Measurements from ENCODE around the gene PRKCH.

Gene PRKCH

DNA sequence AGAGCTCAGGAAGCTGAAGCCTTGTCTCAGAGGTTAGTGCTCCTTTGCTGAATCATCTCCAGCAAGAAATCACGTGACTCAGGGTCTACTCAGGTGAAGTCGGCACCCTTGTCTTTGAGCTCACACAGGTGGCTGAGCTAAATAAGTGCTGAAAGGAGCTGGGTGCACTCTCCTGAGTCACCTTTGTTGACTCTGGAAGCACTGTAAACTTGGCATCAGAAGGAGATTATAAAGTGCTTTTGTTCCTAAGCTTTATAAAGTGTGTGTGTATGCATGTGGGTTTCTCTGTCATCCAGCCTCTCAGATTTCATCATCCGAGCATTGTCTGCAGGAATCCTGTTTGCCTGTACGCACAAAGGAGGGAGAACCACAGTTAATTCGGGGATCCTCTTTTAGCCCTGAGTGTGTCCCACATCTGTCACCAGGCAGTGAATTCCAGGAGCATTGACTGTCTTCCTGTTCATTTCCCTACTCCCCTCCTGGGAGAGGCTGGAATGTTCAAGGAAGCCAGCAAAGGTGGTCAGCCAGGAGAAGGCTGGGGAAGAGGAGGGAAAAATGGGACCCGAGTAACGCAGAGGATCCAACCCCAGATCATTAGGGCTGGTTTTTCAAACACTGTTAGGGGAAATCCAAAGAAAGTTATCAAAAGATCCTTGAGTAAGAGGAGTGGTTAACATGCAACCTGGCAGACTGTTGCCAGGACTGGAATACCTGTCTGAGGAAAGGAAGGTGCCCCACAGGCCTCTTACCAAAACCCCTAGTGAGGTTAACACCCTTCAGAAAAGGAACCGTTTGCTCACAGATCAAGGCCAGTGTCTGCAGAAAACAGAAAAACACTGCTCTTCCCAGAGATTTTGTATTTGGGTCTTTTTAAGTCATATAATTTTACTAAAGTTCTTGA, 216.4 kb downstream of the PRKCH start:
- in situ Hi-C loops (cut with MboI; ENCODE audit: low sequenced_read_pairs): no loop called here

DNA sequence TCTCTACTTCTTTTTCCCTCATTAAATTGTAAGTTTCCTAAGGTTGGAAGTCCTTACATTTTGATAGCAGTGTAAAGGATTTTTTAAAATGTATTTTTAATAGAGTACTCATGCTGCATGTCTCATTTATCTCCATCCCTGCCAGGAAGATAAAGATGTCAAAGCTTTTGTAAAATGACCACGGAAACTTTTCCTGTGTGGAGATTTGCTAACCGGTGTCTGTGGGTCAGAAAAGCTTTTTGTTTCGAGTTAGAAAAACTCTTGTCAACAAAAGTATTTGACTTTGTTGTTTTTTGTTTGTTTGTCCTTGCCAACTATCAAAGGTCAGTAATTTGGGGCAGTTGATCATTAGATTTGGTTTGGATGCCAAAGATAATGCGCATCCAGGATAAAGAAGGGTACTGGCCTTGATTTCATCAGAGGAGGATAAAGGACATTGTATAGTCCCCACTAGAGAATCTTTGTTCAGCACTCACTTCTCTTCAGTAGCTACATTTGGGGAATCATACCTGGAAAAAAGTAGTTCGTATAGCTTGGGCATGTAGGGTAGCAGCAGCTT, 217.2 kb downstream of the PRKCH start:
- in situ Hi-C loops (cut with MboI; ENCODE audit: low sequenced_read_pairs): no loop called here

DNA sequence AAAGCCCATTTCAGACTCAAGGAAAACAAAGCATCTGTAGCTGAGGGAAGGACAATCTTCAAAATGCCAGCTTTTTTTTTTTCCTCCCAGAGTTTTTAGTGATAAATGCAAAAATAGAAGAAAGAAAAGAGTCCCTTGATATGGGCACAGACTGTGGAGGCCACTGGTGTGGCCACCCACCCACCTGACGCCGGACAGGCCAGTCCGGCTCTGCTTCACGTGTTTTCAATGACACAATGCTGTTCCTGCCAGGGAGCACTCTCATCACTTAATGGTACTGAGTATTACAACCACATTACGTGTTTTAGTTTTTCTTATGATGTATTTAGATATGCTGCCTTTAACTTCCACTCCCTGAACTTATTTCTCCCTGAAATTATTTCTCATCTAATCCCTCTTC, 218.3 kb downstream of the PRKCH start:
- in situ Hi-C loops (cut with MboI; ENCODE audit: low sequenced_read_pairs): no loop called here

DNA sequence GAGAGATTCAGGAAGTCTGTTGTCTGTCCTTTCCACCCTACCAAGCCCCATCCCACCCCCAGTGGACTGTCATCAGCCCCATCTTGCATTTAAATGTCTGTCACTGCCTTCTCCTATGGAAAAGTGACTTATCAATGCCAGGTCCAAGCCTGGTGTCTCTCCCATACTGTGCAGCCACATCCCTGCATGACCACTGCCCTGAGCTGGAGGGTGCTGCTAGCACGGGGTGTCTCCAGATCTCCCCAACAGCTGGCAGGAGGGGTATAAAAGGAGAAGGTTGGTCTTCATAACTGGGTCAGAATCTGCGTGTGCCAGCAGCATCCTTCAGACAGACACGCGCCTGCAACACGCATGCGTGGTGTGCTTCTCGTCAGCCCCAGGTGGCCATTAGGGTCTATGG, 219.6 kb downstream of the PRKCH start:
- in situ Hi-C loops (cut with MboI; ENCODE audit: low sequenced_read_pairs): no loop called here

DNA sequence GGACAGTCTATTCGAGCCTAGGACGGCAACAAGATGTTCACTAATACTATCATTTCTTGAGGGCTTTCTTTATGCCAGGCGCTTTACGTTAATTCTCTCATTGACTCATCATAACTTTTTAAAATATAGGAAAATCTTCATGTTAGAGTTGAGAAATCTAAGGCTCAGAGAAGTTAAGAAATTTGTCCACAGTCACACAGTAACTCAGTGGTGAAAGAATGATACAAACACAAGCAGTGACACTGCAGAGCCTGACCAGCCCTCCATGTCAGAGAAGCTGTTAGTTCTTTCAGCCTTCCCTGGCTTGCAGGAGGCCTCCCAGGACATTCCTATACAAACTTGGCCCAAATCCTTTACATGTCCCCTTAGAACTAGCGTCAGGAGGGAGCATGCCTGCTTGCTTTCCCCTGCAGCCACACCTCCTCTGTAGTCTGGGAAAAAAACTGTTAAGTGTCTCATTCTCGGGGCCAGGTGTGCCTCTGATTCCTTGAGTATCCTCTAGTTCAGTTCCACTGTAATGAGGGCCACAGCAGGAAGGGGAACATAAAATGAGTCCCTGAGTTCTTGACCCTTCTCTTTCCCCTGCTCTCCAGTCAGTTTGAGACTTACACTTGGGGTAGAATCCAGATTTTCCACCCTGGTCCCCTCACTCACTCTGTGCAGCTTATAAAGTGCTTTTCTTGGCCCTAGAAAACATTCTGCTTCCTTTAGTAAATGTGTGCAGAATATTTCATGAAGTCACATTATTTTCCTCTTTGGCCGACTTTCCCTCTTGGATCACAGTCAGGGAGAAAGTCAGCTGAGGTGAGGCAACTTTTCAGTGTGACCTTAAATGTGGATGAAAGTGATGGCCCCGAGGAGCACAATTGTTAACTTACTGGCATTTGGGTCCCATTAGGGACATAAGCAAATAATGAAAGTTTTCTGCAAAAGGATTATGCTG, 221.7 kb downstream of the PRKCH start:
- in situ Hi-C loops (cut with MboI; ENCODE audit: low sequenced_read_pairs): no loop called here

DNA sequence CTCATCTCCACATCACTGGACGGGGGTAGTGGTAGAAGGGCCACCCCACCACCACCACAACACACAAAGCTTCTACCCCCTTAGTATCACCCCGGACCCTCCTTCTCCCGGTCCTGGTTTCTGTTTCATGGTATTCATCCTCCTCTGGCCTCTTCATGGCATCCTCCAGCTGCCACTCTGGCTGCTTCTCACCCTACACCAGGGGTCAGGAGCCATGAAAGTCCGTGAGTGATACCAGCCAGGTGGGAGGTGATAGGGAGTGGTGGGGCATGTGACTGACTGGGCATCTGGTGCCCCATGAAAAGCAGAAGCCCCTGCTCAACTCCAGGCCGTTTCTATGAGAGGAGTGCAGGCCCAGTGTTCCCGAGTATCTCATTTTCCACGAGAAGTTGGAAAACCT, 222.6 kb downstream of the PRKCH start:
- in situ Hi-C loops (cut with MboI; ENCODE audit: low sequenced_read_pairs): no loop called here

DNA sequence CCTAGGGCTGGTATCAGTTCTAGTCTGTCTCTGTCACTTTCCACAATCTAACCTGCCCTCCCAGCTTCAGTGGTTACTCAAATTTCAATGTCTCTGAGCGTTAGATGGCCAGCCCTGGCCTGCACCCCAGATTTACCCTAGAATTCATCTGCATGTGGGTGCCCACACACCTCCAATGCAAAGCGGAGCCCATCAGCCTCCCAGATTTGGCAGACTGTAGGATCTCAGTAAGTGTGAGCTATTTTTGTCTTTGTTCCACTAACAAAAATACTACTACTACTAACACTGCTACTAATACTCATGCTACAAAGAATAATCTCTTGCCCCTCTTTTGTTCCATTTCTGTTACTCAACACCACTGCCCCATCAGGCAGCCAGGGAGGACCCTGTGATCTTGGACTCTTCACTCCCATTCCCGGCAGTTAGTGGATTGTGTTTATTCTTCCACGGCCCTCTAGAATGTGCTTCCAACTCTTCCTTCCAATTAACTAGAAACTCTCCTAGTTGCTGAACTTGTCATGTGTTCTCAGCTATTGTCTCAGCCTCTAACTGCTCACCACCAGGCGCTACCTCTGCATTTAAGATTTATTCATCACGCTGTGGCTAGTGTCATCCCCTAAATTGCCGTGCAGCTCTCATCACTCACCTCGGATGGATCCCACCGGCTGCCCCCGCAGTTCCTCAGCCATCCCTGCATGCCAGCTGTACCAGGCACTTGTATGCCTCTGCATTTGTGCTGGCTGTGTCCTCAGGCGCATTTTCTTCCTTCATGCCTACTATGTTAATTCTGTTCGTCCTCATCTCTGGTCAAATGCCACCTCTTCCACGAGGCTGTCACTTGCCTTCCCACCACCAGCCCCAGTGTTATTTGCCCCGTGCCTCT, 223.3 kb downstream of the PRKCH start:
- in situ Hi-C loops (cut with MboI; ENCODE audit: low sequenced_read_pairs): no loop called here

DNA sequence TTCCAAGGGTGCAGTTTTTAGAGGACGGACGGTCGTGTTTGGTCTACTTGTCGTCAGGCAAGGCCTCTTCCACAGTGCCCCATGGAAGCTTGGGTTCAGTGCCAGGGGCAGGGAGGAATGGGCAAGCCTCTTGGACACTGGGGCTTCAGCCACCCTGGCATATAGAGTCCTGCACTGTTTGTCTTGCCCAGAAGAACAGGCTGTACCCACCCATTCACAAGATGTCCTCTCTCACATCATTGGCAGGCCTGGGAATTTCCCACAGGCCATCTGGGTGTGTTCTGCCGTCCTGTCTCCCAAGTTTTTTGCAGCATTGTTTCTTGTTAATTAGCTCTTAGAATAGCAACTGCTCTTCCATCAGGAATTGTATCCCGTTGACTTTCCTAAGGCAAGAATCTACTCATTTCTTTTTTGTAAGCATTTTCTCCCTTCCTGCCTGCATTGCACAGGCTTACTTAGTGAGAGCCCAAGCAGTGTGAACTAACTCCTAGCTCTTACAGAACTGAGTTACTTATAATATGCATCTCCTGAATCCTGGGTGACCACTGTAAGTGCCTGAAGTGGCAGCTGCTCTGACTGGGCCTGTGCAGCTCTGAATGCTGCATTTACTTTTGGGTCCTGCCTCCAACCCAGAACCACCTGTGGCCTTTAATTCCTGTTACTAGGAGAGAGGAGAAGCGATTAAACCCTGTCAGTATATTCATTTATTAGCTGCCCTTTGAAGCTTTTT, 224.5 kb downstream of the PRKCH start:
- in situ Hi-C loops (cut with MboI; ENCODE audit: low sequenced_read_pairs): no loop called here

DNA sequence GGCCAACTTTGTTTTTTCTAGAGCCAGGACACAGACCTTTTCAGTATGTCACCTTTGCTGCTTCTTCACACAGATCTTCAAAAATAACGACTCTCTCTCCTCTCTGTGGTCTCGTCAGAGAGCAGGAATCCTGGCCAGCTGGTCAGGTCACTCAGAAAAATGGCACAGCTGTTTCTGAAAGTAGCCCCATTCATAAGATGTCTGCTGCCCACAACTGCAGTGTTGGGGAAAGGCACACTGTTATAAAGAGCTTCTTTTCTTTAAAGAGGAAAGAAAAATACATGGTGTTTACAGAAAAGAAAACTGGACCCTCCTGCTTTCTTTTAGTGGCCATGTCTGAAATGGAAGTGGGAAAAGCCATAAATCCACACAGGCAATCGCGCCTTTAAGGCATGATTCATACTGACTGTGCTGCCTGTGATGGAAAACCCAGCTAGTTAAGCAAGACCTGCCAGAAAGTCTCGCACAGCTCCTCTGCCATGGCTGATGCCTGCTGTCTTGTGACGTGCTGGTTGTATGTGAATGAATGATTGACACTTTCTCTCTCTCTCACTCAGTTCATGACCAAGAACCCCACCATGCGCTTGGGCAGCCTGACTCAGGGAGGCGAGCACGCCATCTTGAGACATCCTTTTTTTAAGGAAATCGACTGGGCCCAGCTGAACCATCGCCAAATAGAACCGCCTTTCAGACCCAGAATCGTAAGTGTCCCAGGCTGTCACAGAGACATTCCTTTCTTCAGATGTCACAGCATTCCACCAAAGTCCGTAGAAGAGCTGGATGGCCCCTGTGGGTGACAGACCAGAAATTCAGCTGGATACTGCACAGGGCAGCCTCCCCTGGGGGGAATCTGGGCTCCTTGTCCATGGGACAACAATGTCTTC, 226.0 kb downstream of the PRKCH start:
- in situ Hi-C loops (cut with MboI; ENCODE audit: low sequenced_read_pairs): no loop called here

DNA sequence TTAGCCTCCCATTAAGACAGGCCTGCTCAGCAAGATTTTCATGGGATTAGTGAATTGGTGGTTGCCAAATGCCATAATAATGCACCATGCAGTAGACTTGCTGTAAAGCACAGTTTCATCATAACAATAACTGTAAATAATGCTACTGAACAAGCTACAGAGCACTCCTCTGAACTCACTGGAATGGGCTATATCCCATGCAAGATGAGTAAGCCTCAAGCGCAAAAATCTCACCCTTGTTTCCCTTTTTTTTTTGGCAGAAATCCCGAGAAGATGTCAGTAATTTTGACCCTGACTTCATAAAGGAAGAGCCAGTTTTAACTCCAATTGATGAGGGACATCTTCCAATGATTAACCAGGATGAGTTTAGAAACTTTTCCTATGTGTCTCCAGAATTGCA, 228.0 kb downstream of the PRKCH start:
- in situ Hi-C loops (cut with MboI; ENCODE audit: low sequenced_read_pairs): no loop called here

DNA sequence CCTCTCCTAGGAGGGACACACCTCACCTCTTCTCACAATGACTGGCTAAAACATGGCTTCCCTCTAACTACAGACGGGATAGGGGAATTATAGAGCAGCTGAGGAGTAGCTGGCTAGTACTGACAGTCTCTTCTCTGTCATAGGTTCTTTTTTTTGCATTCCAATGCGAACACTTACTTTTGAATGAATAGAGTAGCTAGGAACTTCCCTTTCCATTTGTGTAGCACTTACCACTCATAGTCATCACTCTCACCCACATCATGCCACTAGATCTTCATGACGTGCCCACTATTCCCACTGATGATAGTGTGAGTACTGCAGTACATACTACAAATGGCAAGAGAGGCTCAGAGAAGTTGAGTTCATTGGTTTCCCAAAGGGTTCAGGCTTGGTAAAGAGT, 230.0 kb downstream of the PRKCH start:
- in situ Hi-C loops (cut with MboI; ENCODE audit: low sequenced_read_pairs): no loop called here

DNA sequence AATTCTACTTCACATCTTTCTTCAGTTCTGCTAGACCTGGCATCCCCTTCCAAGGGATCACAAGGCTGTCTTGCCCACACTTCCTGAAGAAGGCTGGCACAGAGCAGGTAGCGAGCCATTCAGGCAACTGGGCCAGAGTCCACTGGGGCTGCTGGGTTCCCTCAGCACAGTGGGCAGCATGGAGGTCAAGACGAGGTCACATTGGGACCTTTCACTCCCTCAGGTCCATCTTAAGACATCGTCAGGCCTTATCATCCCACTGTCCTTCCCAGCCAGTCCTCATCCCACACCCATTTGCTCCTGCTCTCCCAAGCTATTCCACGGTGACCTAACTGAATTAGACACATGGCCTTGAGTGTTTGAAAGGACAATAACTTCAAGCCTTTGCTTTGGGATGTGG, 230.9 kb downstream of the PRKCH start:
- in situ Hi-C loops (cut with MboI; ENCODE audit: low sequenced_read_pairs): no loop called here

DNA sequence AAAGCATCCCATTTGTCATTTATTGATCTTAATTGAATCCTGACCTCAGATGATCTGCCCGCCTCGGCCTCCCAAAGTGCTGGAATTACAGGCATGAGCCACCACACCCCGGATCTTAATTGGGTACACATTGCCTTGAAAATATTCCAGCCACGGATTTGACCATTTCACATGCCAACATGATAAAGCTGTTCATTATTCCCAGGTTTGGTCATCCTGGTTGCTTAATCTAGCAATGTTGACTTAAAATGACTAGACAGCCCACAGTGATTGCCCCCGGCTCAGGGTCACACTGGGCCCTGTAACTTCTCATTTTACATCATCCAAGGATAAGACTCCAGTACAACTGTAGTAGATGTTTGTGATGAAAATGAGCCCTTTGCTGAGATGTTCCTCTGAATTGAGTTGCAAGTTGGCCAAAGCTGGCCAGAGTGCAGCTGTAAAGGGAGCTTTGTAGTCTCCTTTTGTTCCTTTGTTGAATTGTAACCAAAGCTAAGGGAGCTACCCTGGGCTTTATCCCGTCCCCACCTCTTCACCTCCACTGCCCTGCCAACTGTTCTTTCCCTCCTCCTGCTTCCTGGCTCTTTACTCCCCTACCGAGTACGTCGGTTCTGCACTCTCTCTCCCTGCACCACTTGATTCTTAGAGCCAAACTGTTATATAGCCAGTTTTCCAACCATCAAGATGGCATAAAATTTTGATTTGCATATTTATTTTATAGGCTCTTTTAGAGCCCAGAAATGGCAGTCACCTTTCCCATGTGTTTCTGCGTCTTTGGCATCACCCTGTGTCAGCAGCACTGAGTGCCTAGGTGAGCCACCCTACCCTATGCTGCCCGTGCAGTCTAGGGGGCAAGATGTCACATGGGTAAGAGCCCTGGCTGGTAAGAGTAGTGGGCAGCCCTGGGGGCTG, 232.6 kb downstream of the PRKCH start:
- in situ Hi-C loops (cut with MboI; ENCODE audit: low sequenced_read_pairs): no loop called here

DNA sequence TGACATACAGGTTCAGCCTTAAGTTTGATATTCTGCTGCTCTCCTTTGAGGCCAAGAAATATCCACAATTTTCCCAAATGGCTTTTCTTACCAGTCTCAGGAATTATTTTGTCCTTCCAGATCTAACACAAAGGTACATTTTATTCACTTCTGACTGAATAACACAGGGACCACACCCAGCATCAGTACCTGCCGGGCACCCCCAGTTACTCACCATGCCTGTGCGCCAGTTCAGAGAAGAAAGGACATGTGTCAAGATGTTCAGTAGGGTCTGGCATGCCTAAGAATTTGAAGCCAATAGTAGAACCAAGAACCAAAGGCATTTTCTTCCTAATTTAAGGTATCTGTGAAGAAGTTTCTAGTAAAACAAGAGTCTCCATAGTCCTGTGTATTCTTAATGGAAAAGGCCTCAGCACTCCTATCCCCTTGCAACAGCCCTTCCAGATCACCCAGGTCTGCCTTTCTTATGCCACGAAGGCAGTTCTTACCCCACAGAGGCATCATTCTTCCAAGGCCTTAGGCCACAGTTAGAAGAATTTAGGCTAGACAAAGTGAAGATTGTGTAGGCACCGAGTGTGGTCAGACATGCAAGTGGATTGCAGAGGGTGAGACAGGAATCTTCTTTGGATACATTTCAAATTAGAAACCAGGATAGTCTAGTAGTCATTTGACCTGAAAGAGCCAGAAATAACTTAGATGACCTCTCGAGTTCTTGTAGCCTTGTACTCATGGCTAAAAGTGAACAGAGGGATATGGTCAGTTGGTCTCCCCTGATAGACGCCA, 233.9 kb downstream of the PRKCH start:
- in situ Hi-C loops (cut with MboI; ENCODE audit: low sequenced_read_pairs): no loop called here

DNA sequence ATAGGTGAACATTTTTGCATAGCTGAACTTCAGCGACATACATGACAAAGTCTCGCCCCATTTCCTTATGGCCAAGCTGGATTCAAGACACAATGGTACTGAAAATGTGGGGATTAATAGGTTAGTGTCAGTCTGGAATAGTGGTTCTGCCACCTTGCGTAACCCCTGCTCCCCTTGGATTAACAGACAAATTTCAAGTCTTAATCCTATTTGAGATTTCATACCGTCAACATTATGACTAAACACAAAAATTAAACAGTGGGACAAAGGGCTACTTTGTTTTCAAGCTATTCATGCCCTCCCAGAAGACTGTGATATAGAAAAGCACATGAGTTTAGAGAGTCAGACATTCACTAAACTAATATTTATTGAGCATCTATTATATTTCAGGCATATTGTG, 235.1 kb downstream of the PRKCH start:
- in situ Hi-C loops (cut with MboI; ENCODE audit: low sequenced_read_pairs): no loop called here

DNA sequence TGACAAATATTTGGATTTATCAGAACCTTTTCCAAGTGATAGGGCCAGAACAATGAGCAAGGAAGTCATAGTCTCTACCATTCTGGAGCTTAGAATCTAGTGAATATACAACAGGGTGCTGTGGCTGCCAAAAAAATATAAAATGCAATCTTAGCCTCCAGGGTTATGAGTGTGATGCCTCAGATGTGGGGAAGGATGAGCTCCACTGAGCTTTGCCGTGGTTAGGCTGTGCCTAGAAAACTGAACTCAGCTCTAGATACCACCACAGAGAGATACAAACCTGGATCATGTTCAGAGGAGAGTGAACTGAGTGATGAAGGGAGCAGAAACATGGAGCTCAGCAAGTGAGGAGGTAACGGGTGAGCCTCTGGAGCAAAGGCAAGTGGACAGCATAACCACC, 235.9 kb downstream of the PRKCH start:
- in situ Hi-C loops (cut with MboI; ENCODE audit: low sequenced_read_pairs): no loop called here

DNA sequence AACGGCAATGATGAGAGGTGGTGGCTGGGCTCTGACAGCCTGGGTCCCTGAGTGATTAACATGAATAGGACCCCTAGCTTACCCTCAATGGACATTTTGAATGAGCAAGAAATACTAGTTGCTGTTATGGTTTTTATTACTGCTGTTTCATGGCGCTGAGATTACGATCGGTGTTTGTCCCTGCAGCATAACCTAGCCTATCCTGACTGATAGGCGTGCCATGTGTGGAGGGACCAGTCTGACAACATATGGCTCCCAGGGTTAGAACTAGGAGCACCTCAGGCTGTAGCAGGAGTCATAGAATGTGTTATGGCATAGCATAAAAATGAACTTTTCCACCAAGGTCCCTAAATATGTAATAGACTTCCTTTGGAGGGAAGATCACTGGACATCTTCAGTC, 236.5 kb downstream of the PRKCH start:
- in situ Hi-C loops (cut with MboI; ENCODE audit: low sequenced_read_pairs): no loop called here
